GM20000 (cell line): ENCODE measurements around the gene CHDH.

Source experiments
- DNase-seq: peaks from one replicate; pipeline ENCODE4 v3.0.0; 2012; ENCODE audit warnings: low spot score
- CTCF ChIP-seq: IDR thresholded peaks from 2 replicates; pipeline ENCODE4 v1.5.1; 2012; ENCODE audit warnings: mild to moderate bottlenecking, control low read depth; ENCODE audit errors: extremely low read depth, missing control alignments

Gene CHDH

GRCh38 chr3:53823026-53823955, 22.9 kb downstream of the CHDH start:
- no peak for DNase-seq
- no peak for TF ChIP-seq CTCF

- DNase-seq = no peak
- TF ChIP-seq CTCF = no peak
These were observed 23.9 kb downstream of the CHDH start for GRCh38 chr3:53822331-53822741.

- no peak for TF ChIP-seq CTCF
- DNase-seq = peak; percentile 32
These were observed 24.5 kb downstream of the CHDH start for GRCh38 chr3:53821631-53822121.

DNA sequence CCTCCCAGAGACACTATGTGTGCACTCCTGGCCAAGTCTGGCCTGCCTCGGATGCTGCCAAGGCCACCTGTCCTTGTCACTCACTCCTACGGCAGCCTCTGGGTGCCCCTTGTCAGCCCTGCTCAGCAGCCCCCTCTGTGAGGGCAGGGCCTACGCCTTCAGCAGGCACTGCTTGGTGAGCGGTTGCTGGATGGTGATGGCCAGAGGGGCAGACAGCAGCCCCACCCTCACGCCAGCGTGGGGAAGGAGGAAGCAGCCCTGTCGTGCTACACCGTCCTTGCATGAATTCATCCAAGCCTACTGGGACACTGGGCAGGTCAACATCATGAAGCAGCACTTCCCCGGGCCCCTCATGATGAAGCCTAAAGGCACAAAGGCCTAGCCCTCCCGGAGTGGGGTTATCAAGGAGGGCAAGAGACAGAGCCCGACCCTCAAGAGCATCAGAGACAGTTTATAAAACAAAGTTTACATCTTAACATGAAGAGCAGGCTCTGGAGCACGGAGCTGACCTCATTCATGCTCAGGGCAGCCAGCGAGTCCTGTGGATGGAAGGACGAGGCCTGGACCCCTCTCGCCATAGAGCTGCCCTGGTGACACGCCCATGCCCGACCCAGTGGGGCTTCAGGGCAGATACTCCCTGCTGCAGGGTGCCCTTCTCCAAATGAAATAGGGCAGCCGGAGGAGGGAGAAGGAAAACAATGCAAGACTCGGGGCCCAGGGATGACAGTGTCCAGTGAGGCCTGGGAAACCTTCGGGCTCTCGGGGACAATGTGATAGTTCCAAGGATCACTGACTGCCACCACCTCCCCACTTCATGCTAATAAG, 25.3 kb downstream of the CHDH start:
- DNase-seq = no peak
- no peak for TF ChIP-seq CTCF

- TF ChIP-seq CTCF = no peak
- no peak for DNase-seq
These were observed 26.1 kb downstream of the CHDH start for GRCh38 chr3:53820084-53820483.

- no peak for DNase-seq
- no peak for TF ChIP-seq CTCF
These were observed 26.9 kb downstream of the CHDH start for GRCh38 chr3:53819163-53819868.
